ENCODE measurements around the gene STRBP. TPM values are rescaled to one million over a fixed set of nuclear protein-coding genes. Genes with fewer than 3 reads are reported as not detected.

Gene STRBP
- total and polyA plus RNA-seq, 2 of the 4 experiments (the other 2 are of a cell fraction) = 2.1 to 2.5 TPM

GRCh38 chr9:123220127-123220526, 48.3 kb downstream of the STRBP start:
- no peak overlapping the region for H3K14ac ChIP-seq (replicated peaks; ENCODE audit: low read depth, low read length)
- no peaks in the 10 kb centered on the region for H3K27me3 ChIP-seq (ENCODE audit: control insufficient read depth, insufficient read depth, low read length)
- no peak overlapping the region for H4K5ac ChIP-seq (ENCODE audit: low read depth, low read length)
- no peak overlapping the region for H3K4me3 ChIP-seq (ENCODE audit: insufficient read depth, low read depth, low read length)
- ChIA-PET CTCF (no interaction called here), POLR2A (ENCODE audit: unreplicated experiment) (interaction anchor here (0.6 kb wide), 1 partner anchor 139 kb away, joined by 4 read pairs; no protein-coding TSS in a partner anchor)
- no peak overlapping the region for H3K18ac ChIP-seq (ENCODE audit: low read depth, low read length)
- no peaks in the 10 kb centered on the region for H3K4me1 ChIP-seq (ENCODE audit: control insufficient read depth, insufficient read depth, low read length)
- no peak overlapping the region for H2BK20ac ChIP-seq (ENCODE audit: low read depth, low read length)
- H3K9ac ChIP-seq (ENCODE audit: low read depth, low read length) = no peak overlapping the region
- H2BK15ac ChIP-seq (ENCODE audit: low read depth, low read length) = no peak overlapping the region
- H3K79me1 ChIP-seq (ENCODE audit: low read depth in 1 of 2, low read length in 2 of 2) = no peaks in the 10 kb centered on the region
- no peak overlapping the region for H3K56ac ChIP-seq (ENCODE audit: extremely low read depth, insufficient read depth, low read length)
- intact Hi-C loops (cut with micrococcal nuclease) (no loop called here), in situ Hi-C loops (cut with MboI; ENCODE audit: low sequenced_read_pairs) (no loop called here), dilution Hi-C loops (cut with HindIII; ENCODE audit: low sequenced_read_pairs, unreplicated experiment) (no loop called here)
- no peak overlapping the region for H3K27ac ChIP-seq (ENCODE audit: insufficient read depth, low read length)
- no peak for TF ChIP-seq MXI1 (IDR thresholded peaks at IDR 0.05; ENCODE audit: borderline replicate concordance, low read depth, low read length)
- no peak for TF ChIP-seq CHD1 (IDR thresholded peaks at IDR 0.05; ENCODE audit: low read depth, low read length)
- no peak for TF ChIP-seq RAD21 (IDR thresholded peaks at IDR 0.05; ENCODE audit: low read length)
- no peak for TF ChIP-seq RCOR1 (IDR thresholded peaks at IDR 0.05; ENCODE audit: insufficient replicate concordance, low read length)
- TF ChIP-seq BHLHE40 (IDR thresholded peaks at IDR 0.05; ENCODE audit: low read depth, low read length) = no peak
- BruUV-seq (replicated peaks) = no TSS peak
- no peak overlapping the region for H2AK5ac ChIP-seq (ENCODE audit: low read depth, low read length)
- H4K20me1 ChIP-seq (ENCODE audit: insufficient read depth, low read length) = no peaks in the 10 kb centered on the region
- no peak overlapping the region for H3K23ac ChIP-seq (ENCODE audit: low read depth, low read length)
- no CpG with 5 or more reads among the region's 2 CpGs for WGBS, 2 experiments (ENCODE audit: extremely low coverage in 2 of 2, insufficient read length in 1 of 2)
- H3K36me3 ChIP-seq (ENCODE audit: control insufficient read depth, insufficient read depth, low read length) = no peaks in the 10 kb centered on the region
- no peak overlapping the region for H2BK5ac ChIP-seq (ENCODE audit: low read depth, low read length, poor library complexity, severe bottlenecking)
- H2AFZ ChIP-seq (replicated peaks; ENCODE audit: low read length, poor library complexity) = no peak overlapping the region
- H3K9me1 ChIP-seq (ENCODE audit: insufficient read depth, low read length) = no peaks in the 10 kb centered on the region
- no peak overlapping the region for H4K8ac ChIP-seq (ENCODE audit: low read depth in 2 of 2, low read length in 2 of 2)
- no peaks in the 10 kb centered on the region for H3K9me3 ChIP-seq (ENCODE audit: control insufficient read depth, insufficient read depth, low read length)
- DNase-seq (no peak), ATAC-seq (ENCODE audit: low read depth) (no peak)
- no peak overlapping the region for H2BK120ac ChIP-seq (ENCODE audit: low read depth, low read length)
- no peak overlapping the region for H4K91ac ChIP-seq (ENCODE audit: insufficient read depth, low read depth, low read length)
- H3K4me2 ChIP-seq (ENCODE audit: low read depth, low read length) = no peak overlapping the region
- H2AK9ac ChIP-seq (replicated peaks; ENCODE audit: low read depth, low read length, poor library complexity) = no peak overlapping the region
- H3K4ac ChIP-seq (ENCODE audit: low read depth, low read length) = no peak overlapping the region

Measured in IMR-90 (cell line).